GM10266 (cell line): ENCODE measurements around the gene CEP104.

Source experiments
- DNase-seq: peaks from one replicate; pipeline ENCODE4 v3.0.0; 2012; ENCODE audit errors: extremely low spot score
- CTCF ChIP-seq: IDR thresholded peaks from 2 replicates; pipeline ENCODE4 v1.5.1; 2012; ENCODE audit warnings: mild to moderate bottlenecking, low read depth; ENCODE audit not compliant: control insufficient read depth, insufficient read depth; ENCODE audit errors: missing control alignments

CEP104 gene

GRCh38 chr1:3886106-3886670, 29.2 kb upstream of the CEP104 start:
- DNase-seq: no peak
- no peak for TF ChIP-seq CTCF

GRCh38 chr1:3885611-3886010, 28.6 kb upstream of the CEP104 start:
- TF ChIP-seq CTCF: no peak

DNA sequence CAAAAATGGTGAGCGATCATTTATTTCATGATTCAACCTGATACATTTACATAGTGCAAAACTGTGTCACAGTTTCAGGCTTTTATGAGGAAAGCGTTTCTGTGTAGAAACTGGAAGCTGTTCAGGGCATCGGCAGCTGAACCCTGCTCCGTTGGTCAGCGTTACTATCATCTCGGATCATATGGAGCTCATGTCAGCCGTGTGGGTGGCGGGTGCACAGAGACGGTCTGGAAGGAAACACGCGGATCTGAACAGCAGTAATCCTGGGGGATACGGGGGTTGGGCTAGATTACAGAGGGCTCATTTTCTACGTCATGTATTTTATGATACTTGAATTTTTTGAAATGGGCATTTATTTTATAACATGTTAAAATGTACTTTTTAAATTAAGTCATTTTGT, 28.0 kb upstream of the CEP104 start:
- TF ChIP-seq CTCF: no peak
- no peak for DNase-seq

More at GRCh38 chr1:3885611-3886010, 28.6 kb upstream of the CEP104 start:
- no peak for DNase-seq

GRCh38 chr1:3883194-3883925, 26.3 kb upstream of the CEP104 start:
- no peak for TF ChIP-seq CTCF

DNA sequence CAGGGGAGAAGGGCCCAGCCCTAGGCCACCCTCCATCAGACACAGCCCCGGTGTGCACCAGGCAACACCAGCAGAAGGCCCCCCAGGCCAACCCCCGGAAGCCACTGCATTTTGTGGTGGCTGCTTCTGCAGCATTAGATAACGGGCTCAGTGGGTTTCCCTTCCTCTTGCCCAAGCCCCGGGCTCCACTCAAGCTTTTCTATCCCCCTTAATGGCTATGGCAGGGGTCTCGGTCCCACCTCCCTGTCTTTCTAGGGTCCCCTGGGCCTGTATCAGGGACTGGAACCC, 24.1 kb upstream of the CEP104 start:
- DNase-seq: no peak
- no peak for TF ChIP-seq CTCF

More at GRCh38 chr1:3883194-3883925, 26.3 kb upstream of the CEP104 start:
- DNase-seq: no peak

DNA sequence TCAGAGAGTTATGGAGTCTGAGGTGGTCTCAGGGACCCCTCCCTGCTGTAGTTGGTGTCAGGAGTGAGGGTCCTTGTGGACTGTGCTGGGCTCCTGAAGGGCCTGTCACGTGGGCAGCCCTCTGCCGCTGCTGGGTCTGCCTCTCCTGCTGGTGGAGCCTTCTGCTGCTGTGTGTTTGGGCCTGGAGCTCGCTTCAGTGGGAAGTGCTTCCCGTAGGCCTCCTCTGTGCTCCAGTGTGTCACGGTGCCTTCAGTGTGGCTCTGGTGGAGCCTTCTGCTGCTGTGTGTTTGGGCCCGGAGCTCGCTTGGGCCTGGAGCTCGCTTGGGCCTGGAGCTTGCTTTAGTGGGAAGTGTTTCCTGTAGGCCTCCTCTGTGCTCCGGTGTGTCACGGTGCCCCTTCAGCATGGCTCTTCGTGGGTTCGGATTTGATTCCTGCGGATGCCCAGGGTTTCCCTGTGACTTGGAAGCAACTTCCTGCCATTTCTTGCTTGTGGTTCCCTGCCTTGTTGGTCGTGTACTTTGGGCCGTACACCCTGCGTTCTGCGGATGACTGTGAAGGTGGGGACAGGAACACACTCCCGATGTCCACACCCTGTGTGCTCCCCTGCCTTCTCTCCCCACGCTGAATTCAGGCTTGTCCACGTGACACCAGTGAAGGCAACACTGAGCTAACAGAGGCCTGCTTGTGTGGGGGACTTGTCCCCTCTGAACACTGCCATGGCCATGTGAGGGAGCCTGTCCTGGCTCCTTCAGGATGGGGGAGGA, 23.6 kb upstream of the CEP104 start:
- TF ChIP-seq CTCF: no peak
- no peak for DNase-seq
